GM18519 (cell line): ENCODE data around the gene CFAP61.
A peak's percentile ranks its signal among the peaks of the same experiment; 100 is the strongest.
"Not testable (repeated sequence)": the region's sequence is repeated elsewhere in the genome, so short reads cannot be mapped to it uniquely, and the experiment has no call there.

Experiments used
- ATAC-seq: cut with Tn5 transposase; IDR thresholded peaks from one replicate; pipeline ENCODE4 v1.9.1; 2021; ENCODE audit warnings: mild to moderate bottlenecking, moderate library complexity; ENCODE audit not compliant: unreplicated experiment, low FRiP score

The CFAP61 gene

DNA sequence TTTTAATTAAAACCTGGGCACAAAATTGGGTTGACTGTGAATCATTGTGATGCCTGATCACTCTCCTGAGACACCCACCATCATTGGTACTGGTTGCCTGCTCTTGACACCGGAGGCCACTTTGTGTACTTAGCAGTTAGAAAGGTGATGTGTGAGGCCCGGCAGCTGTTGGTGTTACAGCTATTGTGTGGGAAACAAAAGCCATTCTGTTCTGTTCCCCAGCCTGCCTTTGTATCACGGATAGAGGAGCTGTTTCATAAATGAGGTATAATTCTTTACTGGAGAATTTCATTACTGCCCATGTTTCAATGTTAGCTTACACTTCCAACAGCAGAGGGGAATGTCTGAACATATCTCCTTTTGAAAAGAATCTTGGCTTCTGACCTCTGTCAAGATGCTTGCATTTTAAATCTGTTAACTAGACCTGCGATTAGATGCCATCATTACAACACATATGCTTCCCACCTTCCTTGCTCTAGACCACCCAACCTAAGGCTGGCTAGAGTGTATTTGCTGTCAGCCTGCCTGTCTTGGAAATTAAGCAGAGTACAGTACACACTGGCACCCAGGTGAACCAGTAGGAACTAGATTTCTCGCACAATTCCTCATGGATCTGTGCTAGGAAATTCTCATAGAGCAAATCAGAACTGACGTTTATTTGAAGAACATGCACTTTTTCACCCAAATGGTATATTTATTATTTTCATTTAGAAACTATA, 173.2 kb downstream of the CFAP61 start:
- ATAC-seq = no peak

DNA sequence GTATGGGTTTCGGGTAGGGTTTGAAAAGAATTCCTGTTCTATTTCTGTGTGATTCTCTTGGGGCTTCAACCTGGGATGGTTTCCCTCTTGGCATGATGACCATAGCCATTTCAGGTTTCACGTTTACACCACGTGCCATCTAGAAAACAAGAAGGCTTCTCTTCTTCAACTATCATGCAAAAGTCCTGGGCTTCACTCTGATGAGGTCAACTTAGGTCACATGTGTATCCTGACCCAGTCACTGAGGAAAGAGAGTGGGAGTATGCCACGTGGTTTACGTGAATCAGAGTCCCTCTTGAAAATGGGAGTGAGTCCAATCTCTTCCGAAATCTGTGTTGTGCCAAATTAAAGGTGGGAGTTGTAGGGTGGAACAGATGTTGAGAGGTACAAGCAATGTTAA, 174.2 kb downstream of the CFAP61 start:
- ATAC-seq = no peak

GRCh38 chr20:20227013-20227571, 174.8 kb downstream of the CFAP61 start:
- ATAC-seq = no peak

DNA sequence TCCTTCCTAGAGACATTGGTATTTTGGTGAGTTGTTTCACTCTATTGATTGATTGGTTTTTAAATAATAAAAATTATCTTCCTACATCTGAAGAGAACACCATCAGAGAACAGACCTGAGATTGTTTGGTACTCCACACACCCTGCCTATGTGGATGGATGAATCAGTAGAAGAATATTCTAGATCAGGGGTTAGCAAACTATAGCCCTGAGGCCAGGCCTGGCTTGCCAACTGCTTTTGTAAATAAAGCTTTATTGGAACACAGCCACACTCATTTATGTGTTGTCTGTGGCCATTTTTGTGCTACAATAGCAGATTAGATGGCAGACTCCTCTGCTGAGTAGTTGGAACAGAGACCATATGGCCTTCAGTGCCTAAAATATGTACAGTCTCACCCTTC, 176.0 kb downstream of the CFAP61 start:
- no peak for ATAC-seq

- ATAC-seq = peak; percentile 50
Measured at GRCh38 chr20:20229595-20229994, 177.3 kb downstream of the CFAP61 start.

DNA sequence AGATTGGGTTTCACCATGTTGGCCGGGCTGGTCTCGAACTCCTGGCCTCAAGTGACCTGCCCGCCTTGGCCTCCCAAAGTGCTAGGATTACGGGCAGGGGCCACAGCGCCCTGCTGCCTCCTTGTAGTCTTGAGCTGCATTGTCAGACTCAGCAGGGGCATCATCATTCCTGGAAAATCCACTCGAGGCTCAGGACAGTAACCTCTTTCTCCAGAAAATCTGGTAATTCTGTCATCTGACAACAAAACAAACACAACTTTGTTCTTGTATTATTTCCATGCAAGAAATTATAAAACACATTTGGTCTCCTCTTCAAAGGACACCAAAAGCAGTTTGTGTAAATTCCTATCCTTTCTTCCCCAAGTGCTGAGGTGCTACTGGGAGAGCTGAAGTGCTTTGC, 178.4 kb downstream of the CFAP61 start:
- ATAC-seq = no peak

GRCh38 chr20:20231528-20232298, 179.4 kb downstream of the CFAP61 start:
- no peak for ATAC-seq

DNA sequence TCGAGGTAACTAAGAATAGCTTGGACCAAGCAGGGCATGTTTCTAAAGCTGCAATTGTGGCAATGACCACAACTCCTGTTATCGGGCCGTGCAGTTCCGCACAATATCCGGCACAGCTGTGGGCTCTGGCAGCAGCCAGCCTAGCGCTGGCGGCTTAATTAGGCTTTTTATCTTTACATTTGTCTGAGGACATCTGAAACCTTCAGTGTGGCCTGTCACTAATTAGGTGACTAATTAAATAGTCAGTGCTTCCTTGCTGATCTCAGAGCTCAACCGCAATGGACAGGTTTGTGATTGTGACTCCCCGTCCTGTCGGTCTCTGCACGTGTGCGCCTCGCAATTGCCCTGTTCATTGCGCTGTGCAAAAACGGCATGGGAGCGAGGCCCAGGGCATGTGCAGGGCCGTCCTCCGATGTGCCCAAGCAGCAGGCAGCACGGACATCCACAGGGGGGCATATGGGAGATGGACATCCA, 180.7 kb downstream of the CFAP61 start:
- peak; percentile 46 for ATAC-seq

DNA sequence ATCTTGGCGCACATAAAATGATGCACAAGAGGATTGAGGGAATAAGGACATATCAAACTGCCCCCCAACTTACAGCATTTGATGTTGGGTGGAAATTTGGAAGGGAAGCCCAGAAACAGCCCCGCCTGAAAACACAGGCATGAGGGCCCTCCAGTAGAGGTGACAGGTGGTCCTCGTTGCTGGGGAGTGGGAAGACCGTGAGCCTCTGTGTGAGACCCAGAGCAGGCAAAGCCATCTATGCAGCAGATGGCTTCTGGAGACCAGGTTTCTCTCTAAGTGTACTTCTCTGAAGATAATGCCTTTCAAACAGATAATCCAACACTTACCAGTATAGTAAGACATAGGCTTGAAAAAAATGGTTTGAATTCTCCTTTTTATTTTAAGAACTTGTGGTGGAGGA, 183.3 kb downstream of the CFAP61 start:
- no peak for ATAC-seq

DNA sequence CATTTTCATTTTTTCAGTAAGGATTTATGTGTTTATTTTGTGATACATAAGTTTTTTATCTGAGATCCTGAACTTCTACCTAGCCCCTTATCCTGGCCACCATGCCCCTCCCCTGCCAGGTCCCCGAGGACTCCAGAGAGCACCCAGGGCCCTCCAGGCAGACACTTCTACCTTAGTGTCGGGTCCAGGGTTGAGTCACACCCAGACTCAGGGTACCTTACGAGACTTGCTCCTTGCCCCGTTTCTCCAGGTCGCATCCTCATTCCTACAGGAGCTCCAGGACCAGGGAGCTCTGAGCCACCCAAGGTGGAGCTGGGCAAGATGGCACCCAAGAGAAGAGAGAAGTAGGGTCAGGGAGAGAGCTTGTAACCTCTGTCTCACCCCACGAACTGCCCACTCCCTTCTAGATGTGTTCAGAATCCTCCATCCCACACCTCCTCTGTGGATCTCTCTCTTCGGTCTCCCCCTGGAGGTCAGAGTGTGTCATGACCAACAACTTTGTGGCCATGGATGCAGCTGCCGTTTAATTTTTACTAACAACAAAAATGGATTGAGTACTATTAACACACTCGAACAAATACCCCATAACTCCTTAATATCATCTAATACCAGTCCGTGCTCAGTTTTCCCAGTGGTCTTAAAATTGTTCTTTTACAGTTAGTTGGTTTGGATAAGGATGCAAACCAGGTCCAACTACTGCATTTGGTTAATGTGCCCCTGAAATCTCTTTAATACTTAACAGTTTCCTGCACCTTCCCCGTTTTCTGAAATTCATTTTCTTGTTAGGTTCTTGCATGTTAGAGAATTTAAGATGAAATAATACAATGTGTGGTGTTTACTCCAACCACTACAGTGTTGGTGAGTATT, 185.0 kb downstream of the CFAP61 start:
- no peak for ATAC-seq

- no peak for ATAC-seq
Measured at GRCh38 chr20:20241976-20242375, 189.6 kb downstream of the CFAP61 start.

- not testable (repeated sequence) for ATAC-seq
Measured at GRCh38 chr20:20244384-20244783, 192.1 kb downstream of the CFAP61 start.

DNA sequence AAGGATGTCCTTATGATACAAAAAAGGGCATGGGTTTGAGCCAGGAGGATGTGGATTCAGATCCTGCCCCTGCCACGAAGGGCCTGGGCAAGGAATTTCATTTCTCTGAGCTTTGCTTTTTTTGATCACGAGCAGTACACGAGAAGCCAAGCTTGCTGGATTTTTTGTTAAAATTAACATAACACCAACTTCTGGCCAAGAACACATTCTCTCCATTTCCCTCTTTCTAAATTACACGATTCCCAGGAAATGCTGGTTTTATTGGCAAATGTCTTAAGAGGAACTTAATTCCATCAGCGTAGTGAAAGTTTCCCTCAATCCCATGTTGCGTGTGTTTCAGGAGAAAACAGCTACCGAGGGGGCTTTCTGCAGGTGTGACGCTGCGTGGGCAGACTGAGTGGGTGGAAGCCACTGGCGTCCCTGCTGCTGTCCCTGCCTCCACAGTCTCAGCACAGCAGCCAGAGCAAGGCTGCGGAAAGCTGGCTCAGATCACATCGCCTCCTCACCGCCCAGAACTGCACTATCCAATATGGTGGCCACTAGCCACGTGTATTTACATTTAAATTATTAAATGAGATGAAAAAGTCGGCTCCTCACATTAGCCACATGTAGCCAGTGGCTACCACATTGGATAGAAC, 194.8 kb downstream of the CFAP61 start:
- no peak for ATAC-seq

- ATAC-seq = peak; percentile 58
Measured at GRCh38 chr20:20248620-20249200, 196.4 kb downstream of the CFAP61 start.

DNA sequence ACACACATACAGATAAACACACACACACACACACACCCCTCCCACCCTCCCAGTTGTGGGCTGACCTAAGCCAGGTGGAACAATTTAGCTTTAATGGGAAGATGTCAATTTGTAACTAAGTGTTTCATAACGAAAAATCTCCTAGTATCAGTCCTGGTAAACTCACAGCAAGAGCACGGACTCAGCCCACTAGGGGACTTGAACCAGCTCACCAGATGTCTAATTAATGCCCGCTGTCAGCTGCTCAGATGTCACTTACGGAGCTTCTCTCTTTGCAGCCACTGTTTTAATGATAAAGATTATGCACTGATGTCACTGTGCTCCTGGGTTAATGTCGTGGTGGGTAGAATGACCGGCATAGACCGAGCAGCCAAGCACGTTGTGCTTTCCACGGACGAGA, 199.0 kb downstream of the CFAP61 start:
- no peak for ATAC-seq

- ATAC-seq = no peak
Measured at GRCh38 chr20:20251836-20252235, 199.5 kb downstream of the CFAP61 start.

DNA sequence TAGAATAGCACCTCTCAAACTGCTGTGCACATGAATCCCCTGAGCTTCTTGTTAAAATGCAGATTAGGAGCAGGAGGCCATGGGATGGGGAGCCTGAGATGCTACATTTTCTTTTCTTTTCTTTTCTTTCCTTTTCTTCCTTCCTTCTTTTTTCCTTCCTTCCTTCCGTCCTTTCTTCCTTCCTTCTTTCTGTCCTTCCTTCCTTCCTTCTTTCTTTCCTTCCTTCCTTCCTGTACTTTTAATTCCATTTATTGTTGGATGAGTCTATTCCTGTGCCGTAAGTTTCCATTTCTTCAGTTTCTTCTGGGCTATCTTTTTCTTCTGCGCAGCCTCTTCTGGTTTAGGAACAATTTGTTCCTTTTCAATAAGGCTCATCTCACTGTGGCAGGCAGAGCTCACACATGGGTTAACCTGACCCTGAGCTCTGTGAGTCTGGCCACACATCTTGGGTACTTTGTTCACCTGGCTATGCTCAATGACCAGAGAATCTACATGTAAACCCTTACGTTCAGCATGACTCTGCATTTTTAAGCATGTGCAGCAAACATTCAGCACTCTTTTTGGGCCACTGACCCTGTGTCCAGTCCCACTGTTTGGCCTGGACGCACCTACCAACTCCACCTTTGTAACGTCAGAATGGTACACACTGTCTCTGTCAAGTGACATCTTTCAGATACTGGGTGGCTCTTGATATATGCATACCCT, 200.9 kb downstream of the CFAP61 start:
- ATAC-seq = no peak

DNA sequence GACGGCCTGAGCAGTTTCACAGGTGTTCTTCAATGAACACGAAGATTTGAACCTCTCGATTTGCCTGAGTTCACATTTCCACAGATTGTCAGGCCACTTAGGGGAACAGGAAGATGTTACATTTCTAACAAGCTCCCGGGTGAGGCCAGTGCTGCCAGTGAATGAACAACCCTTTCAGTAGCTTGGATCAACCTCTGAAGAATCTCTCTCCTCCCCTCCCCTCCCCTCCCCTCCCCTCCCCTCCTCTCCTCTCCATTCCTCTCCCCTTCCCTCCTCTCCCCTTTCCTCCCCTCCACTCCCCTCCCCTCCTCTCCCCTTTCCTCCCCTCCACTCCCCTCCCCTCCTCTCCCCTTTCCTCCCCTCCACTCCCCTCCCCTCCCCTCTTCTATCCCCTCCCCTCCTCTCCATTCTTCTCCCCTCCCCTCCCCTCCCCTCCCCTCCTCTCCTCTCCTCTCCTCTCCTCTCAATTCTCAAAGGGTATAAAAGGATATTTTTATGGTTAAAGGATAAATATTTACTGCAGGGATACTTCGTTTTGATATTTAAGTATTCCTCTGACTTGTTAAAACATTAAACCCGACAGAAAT, 201.5 kb downstream of the CFAP61 start:
- no peak for ATAC-seq

DNA sequence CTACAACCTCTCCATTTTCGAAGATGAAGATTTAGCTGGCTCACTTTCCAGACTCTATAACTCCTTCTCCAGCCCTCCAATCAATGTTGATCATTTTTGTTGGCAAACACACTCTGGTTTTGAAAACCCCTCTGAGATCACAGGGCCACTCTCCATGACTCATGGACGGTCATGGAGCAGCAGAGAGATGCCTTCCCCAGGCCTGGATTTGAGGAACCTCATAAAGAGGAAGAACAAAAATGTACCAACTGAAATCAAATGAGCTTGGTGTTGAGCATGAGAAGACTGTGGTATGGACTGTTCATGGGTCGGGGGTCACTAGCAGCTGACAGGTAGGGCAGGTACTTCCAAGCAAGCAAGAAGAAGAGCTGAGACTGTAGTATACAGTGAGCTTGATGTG, 202.8 kb downstream of the CFAP61 start:
- ATAC-seq = no peak
